ENCODE results near the gene CHCHD6.
"Not testable (repeated sequence)": the region's sequence is repeated elsewhere in the genome, so short reads cannot be mapped to it uniquely, and the experiment has no call there.

The CHCHD6 gene

DNA sequence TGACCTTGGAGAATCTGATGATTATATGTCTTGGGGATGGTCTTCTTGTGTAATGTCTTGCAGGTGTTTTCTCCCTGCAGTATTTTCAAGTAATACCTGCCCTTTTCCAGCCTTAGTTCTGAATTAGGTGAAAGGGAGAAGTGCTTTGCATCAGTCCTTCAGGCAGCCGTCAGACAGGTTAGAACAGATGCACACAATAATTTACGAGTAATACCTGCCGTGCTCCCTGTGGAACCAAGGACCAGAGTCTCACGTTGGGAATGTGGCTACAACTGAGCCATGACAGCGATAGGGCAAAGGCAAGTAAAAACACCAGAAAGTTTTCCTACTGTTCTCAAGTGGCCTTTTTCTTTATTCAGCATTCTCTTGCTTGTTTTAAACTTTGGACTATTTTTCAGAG, 69.1 kb downstream of the CHCHD6 start:
- no peak for DNase-seq

DNA sequence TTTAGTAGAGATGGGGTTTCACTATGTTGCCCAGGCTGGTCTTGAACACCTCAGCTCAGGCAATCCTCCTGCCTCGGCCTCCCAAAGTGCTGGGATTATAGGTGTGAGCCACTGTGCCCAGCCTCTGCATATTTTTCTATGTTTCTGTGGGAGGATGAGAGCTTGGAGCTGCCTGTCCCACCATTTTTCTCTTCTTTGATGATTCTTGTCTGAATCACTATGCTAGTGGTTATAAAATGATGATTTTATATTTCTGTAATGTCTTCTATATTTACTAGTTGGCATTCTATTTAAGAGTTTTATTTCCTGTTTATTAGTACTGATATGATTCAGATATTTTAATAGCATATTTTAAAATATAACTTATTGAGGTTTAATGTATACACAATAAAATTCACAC, 69.7 kb downstream of the CHCHD6 start:
- no peak for DNase-seq

- DNase-seq: no peak
Measured at GRCh38 chr3:126777366-126777765, 73.3 kb downstream of the CHCHD6 start.

DNA sequence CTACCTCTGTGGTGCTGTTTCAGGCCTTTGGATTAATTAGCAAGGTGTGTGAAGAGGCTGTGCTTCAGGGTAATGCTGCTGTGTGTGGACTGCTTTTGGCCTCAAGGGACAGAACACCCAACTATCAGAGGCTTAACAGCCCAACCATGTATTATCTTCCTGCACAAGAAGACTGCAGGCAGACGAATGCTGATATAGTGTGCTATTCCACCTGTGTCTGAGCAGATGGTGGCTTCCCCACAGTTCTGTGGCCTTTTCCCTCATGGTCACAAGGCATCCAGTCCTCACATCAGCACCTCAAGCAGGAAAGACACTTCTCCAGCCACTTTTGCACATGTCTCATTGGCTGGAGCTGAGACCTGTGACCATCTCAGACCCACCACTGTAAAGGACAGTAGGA, 76.6 kb downstream of the CHCHD6 start:
- DNase-seq: no peak

DNA sequence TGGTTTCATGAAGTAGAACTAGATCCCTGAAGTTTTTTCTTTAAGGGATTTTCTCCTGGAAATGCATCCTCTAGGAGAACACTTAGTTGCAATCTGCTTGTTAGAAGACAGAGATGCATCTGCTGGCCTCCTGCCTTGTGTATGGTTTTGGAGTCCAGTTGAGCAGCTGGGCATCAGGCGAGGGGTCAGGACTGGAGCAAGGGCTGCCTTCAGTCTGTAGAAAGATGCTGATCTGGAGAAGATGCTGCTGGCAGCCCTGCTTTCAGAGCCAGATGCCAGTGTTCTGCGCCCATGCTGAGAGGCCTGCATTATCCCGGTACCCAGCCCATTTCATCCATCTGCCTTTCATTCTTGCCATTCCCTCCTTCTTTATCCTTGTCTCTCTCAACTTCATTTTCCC, 77.4 kb downstream of the CHCHD6 start:
- no peak for DNase-seq

GRCh38 chr3:126781889-126782491, 78.0 kb downstream of the CHCHD6 start:
- no peak for DNase-seq

DNA sequence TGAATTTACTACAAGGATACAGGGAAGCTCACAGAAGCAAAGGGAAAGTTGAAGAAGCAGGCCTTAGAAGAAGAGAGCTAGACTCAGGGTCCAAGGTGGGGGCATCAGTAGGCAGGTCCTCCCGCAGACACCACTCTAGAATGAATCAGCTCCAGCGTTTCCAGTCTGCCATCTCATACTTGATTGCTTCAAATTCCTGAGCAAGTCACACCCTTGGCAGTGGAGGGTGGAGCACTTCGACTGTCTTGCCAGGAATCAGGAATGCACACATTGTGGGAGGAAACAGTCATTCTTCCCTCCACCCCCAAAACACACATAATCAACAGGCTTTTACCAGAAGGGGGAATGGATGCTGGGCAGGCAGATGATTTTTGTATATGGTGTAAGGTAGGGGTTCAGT, 78.5 kb downstream of the CHCHD6 start:
- DNase-seq: no peak

GRCh38 chr3:126784254-126784653, 80.2 kb downstream of the CHCHD6 start:
- no peak for DNase-seq

- DNase-seq: not testable (repeated sequence)
Measured at GRCh38 chr3:126791320-126791719, 87.3 kb downstream of the CHCHD6 start.

DNA sequence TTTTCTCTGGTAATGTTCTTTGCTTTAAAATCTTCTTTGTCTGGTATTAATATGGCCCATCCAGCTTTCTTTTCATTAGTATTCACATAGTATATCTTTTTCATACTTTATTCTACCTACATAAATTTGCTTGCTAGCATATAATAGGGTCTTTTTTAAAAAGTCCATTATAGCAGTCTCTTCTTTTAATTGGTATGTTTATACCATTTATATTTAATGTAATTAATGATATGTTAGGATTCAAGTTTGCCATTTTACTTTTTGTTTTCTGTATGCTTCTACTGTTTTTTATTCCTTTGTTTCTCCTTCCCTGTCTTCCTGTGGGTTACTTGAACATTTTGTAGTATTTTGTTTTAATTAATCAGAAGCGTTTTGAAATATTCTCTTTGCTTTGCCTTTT, 89.0 kb downstream of the CHCHD6 start:
- no peak for DNase-seq

- DNase-seq: no peak
Measured at GRCh38 chr3:126797563-126797962, 93.5 kb downstream of the CHCHD6 start.

- no peak for DNase-seq
Measured at GRCh38 chr3:126798521-126798920, 94.5 kb downstream of the CHCHD6 start.

GRCh38 chr3:126799099-126799498, 95.1 kb downstream of the CHCHD6 start:
- DNase-seq: no peak

GRCh38 chr3:126801312-126801711, 97.3 kb downstream of the CHCHD6 start:
- DNase-seq: not testable (repeated sequence)

GRCh38 chr3:126807795-126808194, 103.8 kb downstream of the CHCHD6 start:
- no peak for DNase-seq

DNA sequence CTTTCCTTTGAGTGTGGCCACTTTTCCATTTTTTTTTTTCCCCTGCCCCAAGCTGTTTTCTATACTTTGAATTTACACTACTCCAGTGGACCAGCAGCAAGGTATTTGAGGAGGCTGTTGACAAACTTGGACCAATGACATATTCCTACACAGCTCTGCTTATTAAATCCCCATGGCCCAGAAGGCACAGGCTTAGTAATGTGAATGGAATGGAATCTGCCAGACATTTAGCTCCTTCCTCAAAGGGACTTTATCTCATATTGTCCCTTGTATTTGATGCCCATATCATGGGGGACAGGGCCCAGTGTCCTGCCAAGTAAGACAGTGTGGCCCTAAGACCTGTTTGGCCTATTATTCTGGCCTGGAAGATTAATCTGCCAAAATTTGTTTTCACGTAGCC, 107.5 kb downstream of the CHCHD6 start:
- no peak for DNase-seq

DNA sequence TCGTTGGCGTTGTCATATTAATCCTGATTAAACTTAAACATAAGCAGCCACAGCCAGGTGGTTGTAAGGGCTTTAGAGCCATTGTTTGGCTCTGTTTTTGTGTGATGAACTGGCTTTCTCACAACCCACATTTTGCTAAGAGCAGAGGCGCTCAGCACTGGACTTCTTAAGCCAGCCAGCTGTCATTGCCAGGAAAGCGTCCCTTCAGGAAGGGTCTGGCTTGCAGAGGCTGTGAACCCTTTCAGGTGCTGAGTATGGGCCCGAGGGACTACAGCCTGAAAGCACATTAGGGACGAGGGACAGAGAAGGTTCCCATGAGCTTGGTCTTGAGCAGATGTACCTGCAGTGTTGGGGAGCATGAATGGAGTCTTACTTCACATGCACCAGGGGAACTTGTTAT, 112.3 kb downstream of the CHCHD6 start:
- DNase-seq: no peak

- DNase-seq: no peak
Measured at GRCh38 chr3:126816986-126817777, 113.1 kb downstream of the CHCHD6 start.

- DNase-seq: no peak
Measured at GRCh38 chr3:126817781-126818180, 113.7 kb downstream of the CHCHD6 start.

- DNase-seq: no peak
Measured at GRCh38 chr3:126818400-126819095, 114.5 kb downstream of the CHCHD6 start.

- no peak for DNase-seq
Measured at GRCh38 chr3:126826693-126827092, 122.7 kb downstream of the CHCHD6 start.

DNA sequence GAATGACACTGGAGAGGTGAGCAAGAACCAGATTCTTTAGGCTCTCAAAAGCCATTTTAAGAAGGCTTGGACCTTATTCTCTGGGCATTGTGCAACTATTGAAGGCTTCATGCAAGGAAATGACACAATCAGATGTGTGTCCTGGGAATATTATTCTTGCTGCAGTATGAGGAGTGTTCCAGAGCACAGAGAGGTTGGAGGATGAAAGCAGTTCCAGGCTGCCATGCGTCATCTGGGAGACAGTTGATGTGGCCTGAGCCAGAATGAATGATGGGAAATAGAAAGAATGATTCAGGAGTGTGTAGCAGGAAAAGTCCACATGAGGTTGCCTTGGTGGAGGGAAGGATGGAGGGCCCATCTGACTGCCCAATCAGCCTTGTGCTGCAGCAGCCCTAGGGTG, 123.1 kb downstream of the CHCHD6 start:
- no peak for DNase-seq

- DNase-seq: no peak
Measured at GRCh38 chr3:126828306-126828705, 124.3 kb downstream of the CHCHD6 start.

DNA sequence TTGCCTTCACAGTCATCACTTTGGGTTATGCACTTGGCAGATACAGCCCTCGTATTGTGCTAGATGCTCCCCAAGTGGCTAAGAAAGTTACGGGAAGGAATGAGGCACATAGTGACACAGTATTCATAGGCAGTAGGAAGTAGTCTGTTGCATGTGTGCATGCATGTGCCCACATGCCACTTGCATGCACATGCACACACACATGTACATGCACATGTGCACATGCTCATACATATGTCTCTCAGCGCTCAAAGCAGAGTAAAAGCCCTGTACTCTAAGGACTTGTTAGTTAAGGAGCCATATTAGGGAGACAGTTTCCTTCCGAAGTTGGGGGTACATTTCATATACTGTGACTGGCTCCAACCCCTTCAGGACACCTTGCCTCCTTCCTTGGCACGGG, 128.9 kb downstream of the CHCHD6 start:
- no peak for DNase-seq

Data from stimulated activated CD4-positive, alpha-beta T cell treated with anti-CD3 and anti-CD28 coated beads, Interleukin-4, amount 100 ng/mL, for 24 hours (primary cell).